ENCODE results near the gene PLBD2.
A peak's percentile ranks its signal among the peaks of the same experiment; 100 is the strongest.

The PLBD2 gene

GRCh38 chr12:113359939-113360748 is 1.8 kb downstream of the PLBD2 start:
- ChIA-PET POLR2A (ENCODE audit: low non-redundant PET) (no interaction called here), CTCF (no interaction called here)
- TF ChIP-seq, protein P1, sequence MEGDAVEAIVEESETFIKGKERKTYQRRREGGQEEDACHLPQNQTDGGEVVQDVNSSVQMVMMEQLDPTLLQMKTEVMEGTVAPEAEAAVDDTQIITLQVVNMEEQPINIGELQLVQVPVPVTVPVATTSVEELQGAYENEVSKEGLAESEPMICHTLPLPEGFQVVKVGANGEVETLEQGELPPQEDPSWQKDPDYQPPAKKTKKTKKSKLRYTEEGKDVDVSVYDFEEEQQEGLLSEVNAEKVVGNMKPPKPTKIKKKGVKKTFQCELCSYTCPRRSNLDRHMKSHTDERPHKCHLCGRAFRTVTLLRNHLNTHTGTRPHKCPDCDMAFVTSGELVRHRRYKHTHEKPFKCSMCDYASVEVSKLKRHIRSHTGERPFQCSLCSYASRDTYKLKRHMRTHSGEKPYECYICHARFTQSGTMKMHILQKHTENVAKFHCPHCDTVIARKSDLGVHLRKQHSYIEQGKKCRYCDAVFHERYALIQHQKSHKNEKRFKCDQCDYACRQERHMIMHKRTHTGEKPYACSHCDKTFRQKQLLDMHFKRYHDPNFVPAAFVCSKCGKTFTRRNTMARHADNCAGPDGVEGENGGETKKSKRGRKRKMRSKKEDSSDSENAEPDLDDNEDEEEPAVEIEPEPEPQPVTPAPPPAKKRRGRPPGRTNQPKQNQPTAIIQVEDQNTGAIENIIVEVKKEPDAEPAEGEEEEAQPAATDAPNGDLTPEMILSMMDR (conservative IDR thresholded peaks at IDR 0.05; ENCODE audit: low read depth): no peak
- peak overlapping the region; percentile 70 for H3K27ac ChIP-seq
- no peak for DNase-seq (ENCODE audit: low spot score)

GRCh38 chr12:113361574-113362370 is 3.4 kb downstream of the PLBD2 start:
- CTCF ChIA-PET: interaction anchor here (1.0 kb wide), 1 partner anchor 64 kb away, joined by 3 read pairs; no protein-coding TSS in a partner anchor
- no peak overlapping the region for H3K27ac ChIP-seq
- POLR2A ChIA-PET (ENCODE audit: low non-redundant PET): no interaction called here

GRCh38 chr12:113364698-113365097 is 6.3 kb downstream of the PLBD2 start:
- DNase-seq (ENCODE audit: low spot score): no peak
- no peak overlapping the region for H3K27ac ChIP-seq
- TF ChIP-seq, protein P1 (conservative IDR thresholded peaks at IDR 0.05; ENCODE audit: low read depth): no peak
- POLR2A ChIA-PET (ENCODE audit: low non-redundant PET): no interaction called here
- CTCF ChIA-PET: no interaction called here

More at GRCh38 chr12:113361574-113362370, 3.4 kb downstream of the PLBD2 start:
- no peak for DNase-seq (ENCODE audit: low spot score)
- TF ChIP-seq, protein P1 (conservative IDR thresholded peaks at IDR 0.05; ENCODE audit: low read depth): no peak

DNA sequence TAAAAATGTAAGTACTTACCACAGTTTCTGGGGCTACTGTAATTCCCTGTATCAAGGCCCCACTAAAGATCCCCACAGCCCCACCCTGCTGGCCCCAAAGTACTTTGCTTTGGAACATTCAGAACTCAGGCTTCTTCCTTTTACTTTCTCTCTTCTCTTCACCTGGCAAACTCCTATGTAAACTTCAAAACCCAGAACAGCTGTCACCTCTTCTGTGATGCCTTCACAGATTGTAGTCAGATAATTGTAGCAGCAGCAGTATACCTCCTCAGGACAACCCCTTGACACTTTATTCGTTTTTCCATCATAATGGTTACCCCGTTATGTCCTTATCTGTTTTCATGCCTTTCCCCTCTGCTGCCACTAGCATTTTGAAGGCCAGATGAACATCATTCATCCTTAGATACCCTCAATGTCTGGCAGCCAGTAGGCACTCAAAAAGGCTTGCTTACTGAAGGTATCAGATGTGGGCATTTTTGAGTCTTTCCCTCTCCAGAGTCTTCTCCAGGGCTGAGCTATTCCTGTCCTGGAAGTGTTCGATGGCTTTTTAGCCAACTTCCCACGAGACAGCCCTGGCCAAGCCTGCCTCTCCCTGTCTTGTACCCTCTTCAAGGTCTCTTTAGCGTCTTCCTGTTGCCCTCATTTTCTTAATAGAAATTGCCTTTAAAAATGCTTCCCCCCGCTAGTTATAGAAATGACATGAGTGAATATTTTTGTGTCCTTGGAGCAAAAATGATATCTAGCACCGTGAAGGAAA is 7.4 kb downstream of the PLBD2 start:
- H3K27ac ChIP-seq: no peak overlapping the region
- DNase-seq (ENCODE audit: low spot score): no peak
- POLR2A ChIA-PET (ENCODE audit: low non-redundant PET): no interaction called here
- TF ChIP-seq, protein P1 (conservative IDR thresholded peaks at IDR 0.05; ENCODE audit: low read depth): no peak
- CTCF ChIA-PET: no interaction called here

DNA sequence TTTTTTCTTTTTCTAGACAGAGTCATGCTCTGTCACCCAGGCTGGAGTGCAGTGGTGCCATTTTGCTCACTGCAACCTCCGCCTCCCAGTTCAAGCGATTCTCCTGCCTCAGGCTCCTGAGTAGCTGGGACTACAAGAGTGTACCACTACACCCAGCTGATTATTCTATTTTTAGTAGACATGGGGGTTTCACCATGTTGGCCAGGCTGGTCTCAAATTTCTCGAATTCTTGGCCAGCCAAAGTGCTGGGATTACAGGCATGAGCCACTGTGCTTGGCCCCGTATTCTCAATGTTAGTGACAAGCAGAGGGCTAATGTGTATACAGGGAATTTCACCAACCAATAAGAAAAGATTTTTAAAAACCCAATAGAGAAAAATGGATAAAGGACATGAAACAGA is 8.4 kb downstream of the PLBD2 start:
- TF ChIP-seq, protein P1 (conservative IDR thresholded peaks at IDR 0.05; ENCODE audit: low read depth): no peak
- DNase-seq (ENCODE audit: low spot score): no peak
- ChIA-PET POLR2A (ENCODE audit: low non-redundant PET) (no interaction called here), CTCF (interaction anchor here (0.6 kb wide), 1 partner anchor 364 kb away, joined by 5 read pairs; no protein-coding TSS in a partner anchor)
- no peak overlapping the region for H3K27ac ChIP-seq

DNA sequence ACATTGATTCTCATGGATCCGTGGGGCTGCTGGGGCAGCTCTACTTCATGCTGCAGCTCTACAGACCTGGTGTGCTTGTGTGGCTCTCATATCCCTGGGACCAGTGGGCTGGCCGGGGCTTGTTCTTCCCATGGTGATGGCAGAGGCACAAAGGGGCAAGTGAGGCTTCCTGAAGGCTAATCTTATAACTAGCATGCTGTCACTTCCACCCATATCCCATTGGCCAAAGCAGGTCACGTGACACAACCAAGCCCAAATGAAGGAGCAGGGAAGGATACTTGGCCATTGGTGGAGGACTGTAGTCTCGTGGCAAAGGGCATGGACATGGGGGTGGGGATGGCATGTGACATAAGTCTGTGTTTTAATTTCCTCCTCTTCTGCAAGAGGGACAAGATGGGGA is 9.9 kb downstream of the PLBD2 start:
- no peak overlapping the region for H3K27ac ChIP-seq
- ChIA-PET POLR2A (ENCODE audit: low non-redundant PET) (no interaction called here), CTCF (no interaction called here)
- TF ChIP-seq, protein P1 (conservative IDR thresholded peaks at IDR 0.05; ENCODE audit: low read depth): no peak
- DNase-seq (ENCODE audit: low spot score): no peak
